Activated naive CD8-positive, alpha-beta T cell treated with anti-CD3 and anti-CD28 coated beads for 36 hours (primary cell): ENCODE results near the gene PRDM1. TPM values are rescaled to one million over a fixed set of nuclear protein-coding genes. Genes with fewer than 3 reads are reported as not detected.

Experiments
- DNase-seq: peaks from one replicate; pipeline ENCODE4 v3.0.0; 2021
- H3K27ac Mint-ChIP-seq: one replicate; pipeline ENCODE4 v1.8.0; 2022; ENCODE audit warnings: mild to moderate bottlenecking, moderate library complexity, mixed read lengths
- H3K27me3 Mint-ChIP-seq: one replicate; pipeline ENCODE4 v1.8.0; 2022; ENCODE audit warnings: mild to moderate bottlenecking, mixed read lengths
- H3K36me3 Mint-ChIP-seq: one replicate; pipeline ENCODE4 v1.8.0; 2021; ENCODE audit warnings: mild to moderate bottlenecking, mixed read lengths
- H3K4me1 Mint-ChIP-seq: one replicate; pipeline ENCODE4 v1.8.0; 2021; ENCODE audit warnings: mixed read lengths
- H3K4me3 Mint-ChIP-seq: one replicate; pipeline ENCODE4 v1.8.0; 2022; ENCODE audit warnings: mild to moderate bottlenecking, moderate library complexity, mixed read lengths
- H3K9me3 Mint-ChIP-seq: one replicate; pipeline ENCODE4 v1.8.0; 2022; ENCODE audit warnings: mixed read lengths
- total RNA-seq, 2 experiments: library from RNA; stranded (reverse); gene quantifications; one replicate each; pipeline ENCODE4 v1.2.3, GENCODE V29; 2021

The PRDM1 gene
- total RNA-seq: 10 to 100 TPM; 13.1 to 13.4 TPM

- Mint-ChIP-seq H3K4me1 (peaks cover 59% of the 10 kb centered on the region), H3K4me3 (peak within 1 kb of the TSS; percentile 83), H3K27ac (peak within 1 kb of the TSS; percentile 64), H3K9me3 (no peaks in the 10 kb centered on the region), H3K36me3 (peaks cover 2% of the 10 kb centered on the region), H3K27me3 (peaks cover 84% of the 10 kb centered on the region)
- DNase-seq: peak; percentile 82
These were observed at the start of gene PRDM1 for GRCh38 chr6:106085984-106086813. TSS of gene PRDM1 (plus strand) at chr6:106086336. CDS start at chr6:106086554, 218 bp downstream.

DNA sequence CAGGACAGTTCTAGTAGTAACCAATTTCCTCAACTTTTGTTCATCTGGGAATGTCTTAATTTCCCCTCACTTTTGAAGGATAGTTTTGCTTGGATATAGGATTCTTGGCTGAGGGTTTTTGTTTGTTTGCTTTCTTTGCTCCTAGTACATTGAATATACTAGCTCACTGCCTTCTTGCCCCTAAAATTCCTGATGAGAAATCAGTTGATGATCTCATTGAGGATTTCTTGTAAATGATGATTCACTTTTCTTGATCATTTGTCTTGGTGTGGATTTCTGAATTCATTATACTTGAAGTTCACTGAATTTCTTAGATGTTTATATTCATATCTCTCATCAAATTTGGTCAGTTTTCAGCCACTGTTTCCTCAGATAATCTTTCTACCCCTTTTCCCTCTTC, 49.1 kb upstream of the PRDM1 start:
- DNase-seq: no peak
- peaks cover 18% of the 10 kb centered on the region for H3K9me3 Mint-ChIP-seq
- H3K36me3 Mint-ChIP-seq: peaks cover 10% of the 10 kb centered on the region
- H3K27me3 Mint-ChIP-seq: peaks cover 4% of the 10 kb centered on the region
- H3K4me3 Mint-ChIP-seq: no peak overlapping the region
- H3K4me1 Mint-ChIP-seq: no peaks in the 10 kb centered on the region
- no peak overlapping the region for H3K27ac Mint-ChIP-seq

DNA sequence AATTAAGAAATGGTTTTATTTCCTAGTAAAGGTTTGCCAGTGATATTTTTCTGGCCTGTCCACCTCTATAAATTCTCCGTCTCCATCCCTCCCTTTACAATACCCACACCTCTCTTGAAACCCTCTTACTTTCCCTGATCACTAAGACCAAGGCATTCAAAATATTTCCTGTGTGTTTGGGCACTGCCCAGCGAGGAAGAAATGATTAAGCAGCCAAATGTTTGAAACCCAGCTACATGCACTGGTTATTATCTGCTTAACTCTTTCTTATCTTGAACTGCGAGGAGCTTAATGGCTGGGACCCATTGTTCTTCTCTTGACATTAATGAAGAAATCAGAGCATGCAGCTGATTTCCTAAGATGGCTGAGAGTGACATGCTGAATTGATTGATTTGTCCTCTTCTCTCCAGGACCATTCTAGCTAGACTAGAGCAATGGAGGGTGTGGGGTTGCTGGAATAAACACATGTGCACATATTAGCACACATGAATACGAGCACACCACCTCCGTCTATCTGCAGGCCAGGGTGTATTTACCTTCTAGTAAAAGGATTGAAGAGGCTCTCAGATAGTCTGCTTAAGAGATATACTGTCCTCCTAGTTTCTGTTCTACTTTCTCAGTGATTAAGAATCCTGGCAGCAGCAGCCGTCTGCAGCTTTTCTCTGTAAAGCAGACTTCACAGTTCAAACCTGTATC, 46.1 kb upstream of the PRDM1 start:
- peaks cover 9% of the 10 kb centered on the region for H3K27me3 Mint-ChIP-seq
- no peak overlapping the region for H3K27ac Mint-ChIP-seq
- DNase-seq: no peak
- H3K4me3 Mint-ChIP-seq: no peak overlapping the region
- peaks cover 10% of the 10 kb centered on the region for H3K36me3 Mint-ChIP-seq
- H3K9me3 Mint-ChIP-seq: peaks cover 17% of the 10 kb centered on the region
- no peaks in the 10 kb centered on the region for H3K4me1 Mint-ChIP-seq

GRCh38 chr6:106044151-106044550, 42.0 kb upstream of the PRDM1 start:
- no peak overlapping the region for H3K4me3 Mint-ChIP-seq
- no peak overlapping the region for H3K27ac Mint-ChIP-seq
- H3K36me3 Mint-ChIP-seq: no peaks in the 10 kb centered on the region
- H3K27me3 Mint-ChIP-seq: peaks cover 19% of the 10 kb centered on the region
- H3K9me3 Mint-ChIP-seq: no peaks in the 10 kb centered on the region
- H3K4me1 Mint-ChIP-seq: no peaks in the 10 kb centered on the region
- DNase-seq: no peak

DNA sequence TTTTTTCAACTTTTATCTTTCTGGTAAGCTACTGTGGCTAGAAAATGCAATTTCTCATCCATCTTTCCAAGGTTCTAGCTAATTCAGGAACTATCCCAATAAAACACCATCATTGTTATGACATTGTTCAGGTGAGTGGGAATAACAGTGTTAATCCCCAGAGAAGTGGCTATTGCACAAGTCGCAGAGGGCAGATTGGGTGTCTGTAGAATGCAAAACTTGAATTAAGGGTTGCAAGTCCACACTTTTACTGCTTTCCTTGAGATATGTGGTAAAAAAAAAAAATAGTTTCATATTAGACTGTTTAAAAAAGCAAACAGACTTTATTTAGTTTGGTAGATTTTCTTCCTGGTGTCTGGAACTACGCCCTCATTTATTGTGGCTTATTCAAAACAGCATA, 41.1 kb upstream of the PRDM1 start:
- no peaks in the 10 kb centered on the region for H3K4me1 Mint-ChIP-seq
- H3K4me3 Mint-ChIP-seq: no peak overlapping the region
- peaks cover 19% of the 10 kb centered on the region for H3K27me3 Mint-ChIP-seq

DNA sequence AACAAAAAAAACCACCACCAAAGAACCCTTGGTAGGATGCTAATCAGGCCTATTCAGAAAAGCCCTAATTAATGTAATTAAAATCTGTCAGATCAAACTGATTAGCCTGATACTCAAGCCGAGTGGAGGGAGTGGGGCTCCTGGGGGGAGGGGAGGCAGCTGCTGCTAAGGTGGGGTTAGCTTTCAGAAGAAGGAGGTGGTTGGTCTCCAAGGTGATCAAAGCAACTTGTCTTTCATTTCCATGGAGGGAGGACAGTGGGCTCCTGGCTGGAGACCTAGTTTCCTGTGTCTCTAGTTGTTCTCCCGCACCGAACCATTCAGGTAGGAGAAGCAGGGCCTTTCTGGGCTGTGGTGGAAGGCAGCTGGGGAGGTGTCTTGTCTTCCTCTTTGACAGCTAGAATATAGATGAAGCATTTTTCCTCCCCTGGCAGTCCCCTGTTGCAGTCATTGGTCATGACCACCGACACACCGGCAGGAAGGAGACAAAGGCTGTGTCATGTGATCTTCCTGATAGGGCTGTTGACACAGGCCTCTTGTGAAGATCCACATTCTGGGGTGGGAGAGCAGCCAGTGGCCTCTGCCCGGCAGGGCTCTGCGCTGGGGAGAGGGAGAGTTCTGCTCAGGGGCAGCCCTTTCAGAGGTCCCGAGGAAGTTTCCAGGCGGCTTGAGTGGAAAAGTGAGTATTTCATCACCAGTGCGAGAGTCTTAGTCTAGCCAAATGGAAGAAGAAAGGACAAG, 39.9 kb upstream of the PRDM1 start:
- peaks cover 2% of the 10 kb centered on the region for H3K4me1 Mint-ChIP-seq
- no peaks in the 10 kb centered on the region for H3K36me3 Mint-ChIP-seq
- no peaks in the 10 kb centered on the region for H3K9me3 Mint-ChIP-seq
- no peak for DNase-seq
- peaks cover 19% of the 10 kb centered on the region for H3K27me3 Mint-ChIP-seq
- H3K27ac Mint-ChIP-seq: no peak overlapping the region
- H3K4me3 Mint-ChIP-seq: no peak overlapping the region

More for the DNA sequence above, 41.1 kb upstream of the PRDM1 start:
- H3K27ac Mint-ChIP-seq: no peak overlapping the region
- H3K9me3 Mint-ChIP-seq: no peaks in the 10 kb centered on the region
- H3K36me3 Mint-ChIP-seq: no peaks in the 10 kb centered on the region
- DNase-seq: no peak

- H3K27me3 Mint-ChIP-seq: peaks cover 19% of the 10 kb centered on the region
- no peaks in the 10 kb centered on the region for H3K9me3 Mint-ChIP-seq
- no peak overlapping the region for H3K27ac Mint-ChIP-seq
- no peaks in the 10 kb centered on the region for H3K36me3 Mint-ChIP-seq
- peaks cover 2% of the 10 kb centered on the region for H3K4me1 Mint-ChIP-seq
- DNase-seq: no peak
- no peak overlapping the region for H3K4me3 Mint-ChIP-seq
These were observed 39.3 kb upstream of the PRDM1 start for GRCh38 chr6:106046854-106047200.

GRCh38 chr6:106048336-106048735, 37.8 kb upstream of the PRDM1 start:
- Mint-ChIP-seq H3K27me3 (peaks cover 24% of the 10 kb centered on the region), H3K9me3 (no peaks in the 10 kb centered on the region), H3K4me1 (peaks cover 2% of the 10 kb centered on the region), H3K4me3 (no peak overlapping the region), H3K36me3 (no peaks in the 10 kb centered on the region), H3K27ac (no peak overlapping the region)
- no peak for DNase-seq

DNA sequence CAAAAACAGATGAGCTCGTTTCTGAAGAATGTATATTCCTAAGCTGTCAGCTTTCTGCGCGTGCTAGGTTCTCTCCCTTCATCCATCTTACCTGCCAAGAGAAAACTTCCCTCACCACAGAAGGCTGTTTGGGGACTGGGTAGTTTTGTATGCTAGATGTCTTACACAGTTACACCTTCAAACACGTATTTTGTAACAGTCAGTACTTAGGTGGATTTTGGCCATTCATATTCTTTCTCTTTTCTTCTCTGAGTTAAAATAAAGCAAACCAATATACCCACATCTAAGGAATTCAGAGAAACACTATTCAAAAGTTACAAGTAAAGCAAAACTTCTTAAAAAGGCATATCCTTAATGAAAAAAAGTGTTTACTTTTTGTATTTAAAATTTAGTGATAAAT, 35.6 kb upstream of the PRDM1 start:
- Mint-ChIP-seq H3K4me1 (peaks cover 2% of the 10 kb centered on the region), H3K27me3 (peaks cover 25% of the 10 kb centered on the region), H3K27ac (no peak overlapping the region), H3K4me3 (no peak overlapping the region), H3K9me3 (no peaks in the 10 kb centered on the region), H3K36me3 (no peaks in the 10 kb centered on the region)
- DNase-seq: no peak

GRCh38 chr6:106051226-106051625, 34.9 kb upstream of the PRDM1 start:
- H3K4me3 Mint-ChIP-seq: no peak overlapping the region
- H3K27me3 Mint-ChIP-seq: peaks cover 24% of the 10 kb centered on the region
- no peaks in the 10 kb centered on the region for H3K36me3 Mint-ChIP-seq
- peaks cover 7% of the 10 kb centered on the region for H3K4me1 Mint-ChIP-seq
- H3K9me3 Mint-ChIP-seq: no peaks in the 10 kb centered on the region
- no peak overlapping the region for H3K27ac Mint-ChIP-seq
- no peak for DNase-seq

GRCh38 chr6:106053484-106054205, 32.5 kb upstream of the PRDM1 start:
- DNase-seq: no peak
- H3K27me3 Mint-ChIP-seq: peaks cover 27% of the 10 kb centered on the region
- H3K4me1 Mint-ChIP-seq: peaks cover 14% of the 10 kb centered on the region
- no peak overlapping the region for H3K4me3 Mint-ChIP-seq
- no peak overlapping the region for H3K27ac Mint-ChIP-seq
- no peaks in the 10 kb centered on the region for H3K9me3 Mint-ChIP-seq
- no peaks in the 10 kb centered on the region for H3K36me3 Mint-ChIP-seq

DNA sequence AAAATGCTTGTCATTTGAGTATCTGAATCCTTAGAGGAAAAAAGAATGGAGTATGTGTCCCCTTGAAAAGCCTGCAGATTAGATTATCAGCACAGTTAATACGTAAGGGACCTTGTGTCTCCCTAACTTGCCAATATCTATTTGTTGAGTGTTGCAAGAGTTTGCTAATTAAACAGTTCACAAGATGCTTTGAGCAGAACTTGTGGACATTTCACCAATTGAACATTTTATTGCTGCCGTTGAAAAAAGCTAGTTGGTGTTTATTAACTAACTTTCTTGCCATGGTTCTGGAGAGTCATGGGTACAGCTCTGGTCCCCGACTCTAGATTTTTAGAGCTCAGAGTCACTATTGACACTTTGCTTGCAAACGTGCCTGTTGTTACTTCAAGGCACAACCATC, 30.6 kb upstream of the PRDM1 start:
- Mint-ChIP-seq H3K27ac (no peak overlapping the region), H3K36me3 (no peaks in the 10 kb centered on the region), H3K9me3 (no peaks in the 10 kb centered on the region), H3K27me3 (peaks cover 24% of the 10 kb centered on the region), H3K4me1 (peaks cover 12% of the 10 kb centered on the region), H3K4me3 (no peak overlapping the region)
- no peak for DNase-seq

GRCh38 chr6:106056060-106056745, 29.9 kb upstream of the PRDM1 start:
- H3K9me3 Mint-ChIP-seq: no peaks in the 10 kb centered on the region
- peaks cover 12% of the 10 kb centered on the region for H3K4me1 Mint-ChIP-seq
- peaks cover 24% of the 10 kb centered on the region for H3K27me3 Mint-ChIP-seq
- H3K27ac Mint-ChIP-seq: no peak overlapping the region
- no peaks in the 10 kb centered on the region for H3K36me3 Mint-ChIP-seq
- no peak for DNase-seq
- no peak overlapping the region for H3K4me3 Mint-ChIP-seq

GRCh38 chr6:106056746-106057390, 29.3 kb upstream of the PRDM1 start:
- DNase-seq: no peak
- no peaks in the 10 kb centered on the region for H3K9me3 Mint-ChIP-seq
- peaks cover 12% of the 10 kb centered on the region for H3K4me1 Mint-ChIP-seq
- H3K27ac Mint-ChIP-seq: no peak overlapping the region
- H3K36me3 Mint-ChIP-seq: no peaks in the 10 kb centered on the region
- H3K4me3 Mint-ChIP-seq: no peak overlapping the region
- peaks cover 24% of the 10 kb centered on the region for H3K27me3 Mint-ChIP-seq
